ENCODE data around the gene LTB4R. TPM values are rescaled to one million over a fixed set of nuclear protein-coding genes. Genes with fewer than 3 reads are reported as not detected.
A peak's percentile ranks its signal among the peaks of the same experiment; 100 is the strongest.

LTB4R gene
- total and polyA plus RNA-seq, 4 donors, result 0.86 to 5.0 (median 2.5) TPM

DNA sequence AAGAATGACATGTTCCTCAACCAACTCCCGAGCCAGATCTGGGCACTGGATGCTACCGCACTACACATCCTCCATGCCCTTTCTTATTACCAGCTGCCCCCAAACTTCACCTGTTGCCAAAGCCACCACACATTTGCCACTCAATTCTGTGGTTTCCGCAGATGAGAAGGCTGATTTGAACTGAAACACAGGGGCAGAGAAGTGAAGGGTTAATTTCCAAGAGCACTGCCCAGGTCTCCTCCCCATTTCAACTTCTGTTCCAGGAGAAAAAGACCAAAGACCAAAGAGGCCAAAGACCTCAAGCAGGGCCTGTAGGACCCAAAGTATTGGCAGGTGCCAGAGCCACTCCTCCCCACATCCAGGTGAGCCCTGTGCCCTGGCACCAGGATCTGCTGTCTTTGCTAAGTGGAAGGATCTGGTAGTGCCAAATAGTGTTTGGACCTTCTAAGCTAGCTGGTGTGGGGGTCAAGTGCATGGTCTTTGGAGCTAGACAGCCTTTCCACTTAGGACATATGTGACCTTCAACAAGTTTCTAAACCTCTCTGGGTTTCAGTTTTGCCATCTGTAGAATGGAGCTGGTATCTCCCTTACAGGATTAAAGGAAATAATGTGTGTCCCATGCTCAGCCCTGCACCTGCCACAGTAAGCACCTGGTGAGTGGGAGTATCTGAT is 19.7 kb upstream of the LTB4R start:
- WGBS, result 54% methylated on average over 3 of the region's 3 CpGs
- no peak overlapping the region for H3K27ac ChIP-seq (ENCODE audit: low read depth in 1 of 2, low read length in 2 of 2)
- TF ChIP-seq RXRA (IDR thresholded peaks at IDR 0.05) (peak; percentile 68 to 74), GABPA (IDR thresholded peaks at IDR 0.05 in 1 of 2, conservative IDR thresholded peaks at IDR 0.05 in 1 of 2) (no peak), YY1 (IDR thresholded peaks at IDR 0.05) (no peak), SP1 (IDR thresholded peaks at IDR 0.05) (peak; percentile 63), HNF4G (IDR thresholded peaks at IDR 0.05) (peak; percentile 34), FOXA2 (IDR thresholded peaks at IDR 0.05) (no peak), RAD21 (IDR thresholded peaks at IDR 0.05) (no peak), EGR1 (IDR thresholded peaks at IDR 0.05; ENCODE audit: low read depth in 2 of 2) (no peak), HNF4A (conservative IDR thresholded peaks at IDR 0.05) (peak; percentile 70 to 74), NR2F2 (IDR thresholded peaks at IDR 0.05) (no peak), FOXA1 (IDR thresholded peaks at IDR 0.05) (no peak)
- TF ChIP-seq, protein P1, sequence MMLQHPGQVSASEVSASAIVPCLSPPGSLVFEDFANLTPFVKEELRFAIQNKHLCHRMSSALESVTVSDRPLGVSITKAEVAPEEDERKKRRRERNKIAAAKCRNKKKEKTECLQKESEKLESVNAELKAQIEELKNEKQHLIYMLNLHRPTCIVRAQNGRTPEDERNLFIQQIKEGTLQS (IDR thresholded peaks at IDR 0.05), result no peak
- TF ChIP-seq, protein P2, sequence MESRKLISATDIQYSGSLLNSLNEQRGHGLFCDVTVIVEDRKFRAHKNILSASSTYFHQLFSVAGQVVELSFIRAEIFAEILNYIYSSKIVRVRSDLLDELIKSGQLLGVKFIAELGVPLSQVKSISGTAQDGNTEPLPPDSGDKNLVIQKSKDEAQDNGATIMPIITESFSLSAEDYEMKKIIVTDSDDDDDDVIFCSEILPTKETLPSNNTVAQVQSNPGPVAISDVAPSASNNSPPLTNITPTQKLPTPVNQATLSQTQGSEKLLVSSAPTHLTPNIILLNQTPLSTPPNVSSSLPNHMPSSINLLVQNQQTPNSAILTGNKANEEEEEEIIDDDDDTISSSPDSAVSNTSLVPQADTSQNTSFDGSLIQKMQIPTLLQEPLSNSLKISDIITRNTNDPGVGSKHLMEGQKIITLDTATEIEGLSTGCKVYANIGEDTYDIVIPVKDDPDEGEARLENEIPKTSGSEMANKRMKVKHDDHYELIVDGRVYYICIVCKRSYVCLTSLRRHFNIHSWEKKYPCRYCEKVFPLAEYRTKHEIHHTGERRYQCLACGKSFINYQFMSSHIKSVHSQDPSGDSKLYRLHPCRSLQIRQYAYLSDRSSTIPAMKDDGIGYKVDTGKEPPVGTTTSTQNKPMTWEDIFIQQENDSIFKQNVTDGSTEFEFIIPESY (IDR thresholded peaks at IDR 0.05), result no peak
- TF ChIP-seq, protein P3, sequence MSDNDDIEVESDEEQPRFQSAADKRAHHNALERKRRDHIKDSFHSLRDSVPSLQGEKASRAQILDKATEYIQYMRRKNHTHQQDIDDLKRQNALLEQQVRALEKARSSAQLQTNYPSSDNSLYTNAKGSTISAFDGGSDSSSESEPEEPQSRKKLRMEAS (IDR thresholded peaks at IDR 0.05), result no peak
- TF ChIP-seq, protein P4, sequence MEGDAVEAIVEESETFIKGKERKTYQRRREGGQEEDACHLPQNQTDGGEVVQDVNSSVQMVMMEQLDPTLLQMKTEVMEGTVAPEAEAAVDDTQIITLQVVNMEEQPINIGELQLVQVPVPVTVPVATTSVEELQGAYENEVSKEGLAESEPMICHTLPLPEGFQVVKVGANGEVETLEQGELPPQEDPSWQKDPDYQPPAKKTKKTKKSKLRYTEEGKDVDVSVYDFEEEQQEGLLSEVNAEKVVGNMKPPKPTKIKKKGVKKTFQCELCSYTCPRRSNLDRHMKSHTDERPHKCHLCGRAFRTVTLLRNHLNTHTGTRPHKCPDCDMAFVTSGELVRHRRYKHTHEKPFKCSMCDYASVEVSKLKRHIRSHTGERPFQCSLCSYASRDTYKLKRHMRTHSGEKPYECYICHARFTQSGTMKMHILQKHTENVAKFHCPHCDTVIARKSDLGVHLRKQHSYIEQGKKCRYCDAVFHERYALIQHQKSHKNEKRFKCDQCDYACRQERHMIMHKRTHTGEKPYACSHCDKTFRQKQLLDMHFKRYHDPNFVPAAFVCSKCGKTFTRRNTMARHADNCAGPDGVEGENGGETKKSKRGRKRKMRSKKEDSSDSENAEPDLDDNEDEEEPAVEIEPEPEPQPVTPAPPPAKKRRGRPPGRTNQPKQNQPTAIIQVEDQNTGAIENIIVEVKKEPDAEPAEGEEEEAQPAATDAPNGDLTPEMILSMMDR (IDR thresholded peaks at IDR 0.05; ENCODE audit: low read depth, low read length, missing input control), result no peak
- TF ChIP-seq, protein P5, sequence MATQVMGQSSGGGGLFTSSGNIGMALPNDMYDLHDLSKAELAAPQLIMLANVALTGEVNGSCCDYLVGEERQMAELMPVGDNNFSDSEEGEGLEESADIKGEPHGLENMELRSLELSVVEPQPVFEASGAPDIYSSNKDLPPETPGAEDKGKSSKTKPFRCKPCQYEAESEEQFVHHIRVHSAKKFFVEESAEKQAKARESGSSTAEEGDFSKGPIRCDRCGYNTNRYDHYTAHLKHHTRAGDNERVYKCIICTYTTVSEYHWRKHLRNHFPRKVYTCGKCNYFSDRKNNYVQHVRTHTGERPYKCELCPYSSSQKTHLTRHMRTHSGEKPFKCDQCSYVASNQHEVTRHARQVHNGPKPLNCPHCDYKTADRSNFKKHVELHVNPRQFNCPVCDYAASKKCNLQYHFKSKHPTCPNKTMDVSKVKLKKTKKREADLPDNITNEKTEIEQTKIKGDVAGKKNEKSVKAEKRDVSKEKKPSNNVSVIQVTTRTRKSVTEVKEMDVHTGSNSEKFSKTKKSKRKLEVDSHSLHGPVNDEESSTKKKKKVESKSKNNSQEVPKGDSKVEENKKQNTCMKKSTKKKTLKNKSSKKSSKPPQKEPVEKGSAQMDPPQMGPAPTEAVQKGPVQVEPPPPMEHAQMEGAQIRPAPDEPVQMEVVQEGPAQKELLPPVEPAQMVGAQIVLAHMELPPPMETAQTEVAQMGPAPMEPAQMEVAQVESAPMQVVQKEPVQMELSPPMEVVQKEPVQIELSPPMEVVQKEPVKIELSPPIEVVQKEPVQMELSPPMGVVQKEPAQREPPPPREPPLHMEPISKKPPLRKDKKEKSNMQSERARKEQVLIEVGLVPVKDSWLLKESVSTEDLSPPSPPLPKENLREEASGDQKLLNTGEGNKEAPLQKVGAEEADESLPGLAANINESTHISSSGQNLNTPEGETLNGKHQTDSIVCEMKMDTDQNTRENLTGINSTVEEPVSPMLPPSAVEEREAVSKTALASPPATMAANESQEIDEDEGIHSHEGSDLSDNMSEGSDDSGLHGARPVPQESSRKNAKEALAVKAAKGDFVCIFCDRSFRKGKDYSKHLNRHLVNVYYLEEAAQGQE (IDR thresholded peaks at IDR 0.05), result no peak
- H3K9me3 ChIP-seq (ENCODE audit: control insufficient read depth in 4 of 4, low read length in 3 of 4), result no peaks in the 10 kb centered on the region
- no peak overlapping the region for H3K4me3 ChIP-seq (ENCODE audit: low read depth in 1 of 3, low read length in 3 of 3)
- H3K4me1 ChIP-seq (ENCODE audit: control insufficient read depth in 4 of 4, insufficient read depth in 4 of 4, low read length in 3 of 4), result peaks cover 2 to 41% (median 40%) of the 10 kb centered on the region in 4 donors
- H3K9ac ChIP-seq (ENCODE audit: low read depth in 1 of 2, low read length in 2 of 2), result no peak overlapping the region
- H3K27me3 ChIP-seq (ENCODE audit: control insufficient read depth in 4 of 4, insufficient read depth in 4 of 4, low read length in 3 of 4), result no peaks in the 10 kb centered on the region
- no peak for DNase-seq (ENCODE audit: low spot score)
- H3K36me3 ChIP-seq (ENCODE audit: control insufficient read depth in 4 of 4, insufficient read depth in 3 of 4, low read depth in 1 of 4, low read length in 3 of 4), result peaks cover 5 to 39% (median 25%) of the 10 kb centered on the region in 4 donors
